ENCODE measurements around the gene PPP1R37. TPM values are rescaled to one million over a fixed set of nuclear protein-coding genes. Genes with fewer than 3 reads are reported as not detected.

PPP1R37 gene
- total and polyA plus RNA-seq, 2 of the 13 experiments (the other 11 are each of a cell fraction or from before 2014, with no cell fraction given), result 9.0 to 14.3 TPM

GRCh38 chr19:45076029-45076850 lies 16.7 kb upstream of the PPP1R37 start, which contains the start of gene ZNF296 (continued):
- TF ChIP-seq, protein P1, sequence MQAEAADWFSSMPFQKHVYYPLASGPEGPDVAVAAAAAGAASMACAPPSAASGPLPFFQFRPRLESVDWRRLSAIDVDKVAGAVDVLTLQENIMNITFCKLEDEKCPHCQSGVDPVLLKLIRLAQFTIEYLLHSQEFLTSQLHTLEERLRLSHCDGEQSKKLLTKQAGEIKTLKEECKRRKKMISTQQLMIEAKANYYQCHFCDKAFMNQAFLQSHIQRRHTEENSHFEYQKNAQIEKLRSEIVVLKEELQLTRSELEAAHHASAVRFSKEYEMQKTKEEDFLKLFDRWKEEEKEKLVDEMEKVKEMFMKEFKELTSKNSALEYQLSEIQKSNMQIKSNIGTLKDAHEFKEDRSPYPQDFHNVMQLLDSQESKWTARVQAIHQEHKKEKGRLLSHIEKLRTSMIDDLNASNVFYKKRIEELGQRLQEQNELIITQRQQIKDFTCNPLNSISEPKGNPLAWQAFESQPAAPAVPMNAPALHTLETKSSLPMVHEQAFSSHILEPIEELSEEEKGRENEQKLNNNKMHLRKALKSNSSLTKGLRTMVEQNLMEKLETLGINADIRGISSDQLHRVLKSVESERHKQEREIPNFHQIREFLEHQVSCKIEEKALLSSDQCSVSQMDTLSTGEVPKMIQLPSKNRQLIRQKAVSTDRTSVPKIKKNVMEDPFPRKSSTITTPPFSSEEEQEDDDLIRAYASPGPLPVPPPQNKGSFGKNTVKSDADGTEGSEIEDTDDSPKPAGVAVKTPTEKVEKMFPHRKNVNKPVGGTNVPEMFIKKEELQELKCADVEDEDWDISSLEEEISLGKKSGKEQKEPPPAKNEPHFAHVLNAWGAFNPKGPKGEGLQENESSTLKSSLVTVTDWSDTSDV (CRISPR knock-in tag; IDR thresholded peaks at IDR 0.05), result peak; percentile 67; the same call in 1 of the 2 replicates
- TF ChIP-seq POLR2AphosphoS2 (IDR thresholded peaks at IDR 0.05; ENCODE audit: low read depth, low read length) (no peak), PATZ1 (CRISPR knock-in tag; IDR thresholded peaks at IDR 0.05) (peak; percentile 66), CREB1 (IDR thresholded peaks at IDR 0.05) (peak; percentile 18; the same call in 1 of the 2 replicates), CREB1 (CRISPR knock-in tag; IDR thresholded peaks at IDR 0.05) (no peak), HOXA5 (CRISPR knock-in tag; IDR thresholded peaks at IDR 0.05) (no peak), NR2F6 (IDR thresholded peaks at IDR 0.05) (no peak), NR2F6 (CRISPR knock-in tag; IDR thresholded peaks at IDR 0.05) (peak; percentile 45; the same call in 1 of the 2 replicates), FOXA1 (IDR thresholded peaks at IDR 0.05) (no peak), FOXA1 (CRISPR knock-in tag; IDR thresholded peaks at IDR 0.05) (no peak), MLXIP (CRISPR knock-in tag; IDR thresholded peaks at IDR 0.05; ENCODE audit: borderline replicate concordance) (no peak), ZKSCAN5 (CRISPR knock-in tag; IDR thresholded peaks at IDR 0.05) (no peak), ZNF589 (CRISPR knock-in tag; conservative IDR thresholded peaks at IDR 0.05) (no peak), RARA (CRISPR knock-in tag; IDR thresholded peaks at IDR 0.05) (peak; percentile 64), ZNF329 (CRISPR knock-in tag; IDR thresholded peaks at IDR 0.05; ENCODE audit: low read depth) (peak; percentile 91), PHF20 (CRISPR knock-in tag; IDR thresholded peaks at IDR 0.05) (peak; percentile 51), KLF16 (CRISPR knock-in tag; IDR thresholded peaks at IDR 0.05) (no peak; a peak in 1 of 4 replicates)
- TF ChIP-seq, protein P2, sequence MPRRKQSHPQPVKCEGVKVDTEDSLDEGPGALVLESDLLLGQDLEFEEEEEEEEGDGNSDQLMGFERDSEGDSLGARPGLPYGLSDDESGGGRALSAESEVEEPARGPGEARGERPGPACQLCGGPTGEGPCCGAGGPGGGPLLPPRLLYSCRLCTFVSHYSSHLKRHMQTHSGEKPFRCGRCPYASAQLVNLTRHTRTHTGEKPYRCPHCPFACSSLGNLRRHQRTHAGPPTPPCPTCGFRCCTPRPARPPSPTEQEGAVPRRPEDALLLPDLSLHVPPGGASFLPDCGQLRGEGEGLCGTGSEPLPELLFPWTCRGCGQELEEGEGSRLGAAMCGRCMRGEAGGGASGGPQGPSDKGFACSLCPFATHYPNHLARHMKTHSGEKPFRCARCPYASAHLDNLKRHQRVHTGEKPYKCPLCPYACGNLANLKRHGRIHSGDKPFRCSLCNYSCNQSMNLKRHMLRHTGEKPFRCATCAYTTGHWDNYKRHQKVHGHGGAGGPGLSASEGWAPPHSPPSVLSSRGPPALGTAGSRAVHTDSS (CRISPR knock-in tag; conservative IDR thresholded peaks at IDR 0.05), result no peak
- TF ChIP-seq, protein P3, sequence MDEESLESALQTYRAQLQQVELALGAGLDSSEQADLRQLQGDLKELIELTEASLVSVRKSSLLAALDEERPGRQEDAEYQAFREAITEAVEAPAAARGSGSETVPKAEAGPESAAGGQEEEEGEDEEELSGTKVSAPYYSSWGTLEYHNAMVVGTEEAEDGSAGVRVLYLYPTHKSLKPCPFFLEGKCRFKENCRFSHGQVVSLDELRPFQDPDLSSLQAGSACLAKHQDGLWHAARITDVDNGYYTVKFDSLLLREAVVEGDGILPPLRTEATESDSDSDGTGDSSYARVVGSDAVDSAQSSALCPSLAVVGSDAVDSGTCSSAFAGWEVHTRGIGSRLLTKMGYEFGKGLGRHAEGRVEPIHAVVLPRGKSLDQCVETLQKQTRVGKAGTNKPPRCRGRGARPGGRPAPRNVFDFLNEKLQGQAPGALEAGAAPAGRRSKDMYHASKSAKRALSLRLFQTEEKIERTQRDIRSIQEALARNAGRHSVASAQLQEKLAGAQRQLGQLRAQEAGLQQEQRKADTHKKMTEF (CRISPR knock-in tag; IDR thresholded peaks at IDR 0.05), result no peak

All from HepG2 (cell line).